GM20431 (cell line): ENCODE data around the gene CRYBG2.
"Not testable (repeated sequence)": the region's sequence is repeated elsewhere in the genome, so short reads cannot be mapped to it uniquely, and the experiment has no call there.

Experiments used
- in situ Hi-C: fragments of 300-500 bp; cut with MseI, MboI; formaldehyde crosslinking; loops from one replicate; pipeline ENCODE4 v1.15.0; 2020; ENCODE audit warnings: low sequenced_read_pairs; ENCODE audit not compliant: unreplicated experiment

The CRYBG2 gene

GRCh38 chr1:26350701-26351589 is 3.0 kb downstream of the CRYBG2 start:
- in situ Hi-C loops: no loop called here

GRCh38 chr1:26350343-26350700 is 3.6 kb downstream of the CRYBG2 start:
- in situ Hi-C loops: no loop called here

- in situ Hi-C loops: no loop called here
These were observed 4.1 kb downstream of the CRYBG2 start for GRCh38 chr1:26349877-26350244.

- in situ Hi-C loops: no loop called here
These were observed 4.6 kb downstream of the CRYBG2 start for GRCh38 chr1:26349188-26349876.

GRCh38 chr1:26346274-26347033 is 7.5 kb downstream of the CRYBG2 start:
- in situ Hi-C loops: no loop called here

GRCh38 chr1:26345718-26346117 is 8.2 kb downstream of the CRYBG2 start:
- in situ Hi-C loops: no loop called here

GRCh38 chr1:26344147-26344920 is 9.6 kb downstream of the CRYBG2 start:
- in situ Hi-C loops: no loop called here

GRCh38 chr1:26340047-26340481 is 13.9 kb downstream of the CRYBG2 start:
- in situ Hi-C loops: no loop called here

GRCh38 chr1:26338670-26339069 is 15.3 kb downstream of the CRYBG2 start:
- in situ Hi-C loops: no loop called here

- in situ Hi-C loops: no loop called here
These were observed 16.3 kb downstream of the CRYBG2 start for GRCh38 chr1:26337625-26338024.

- in situ Hi-C loops: no loop called here
These were observed 16.8 kb downstream of the CRYBG2 start for GRCh38 chr1:26337206-26337535.

- in situ Hi-C loops: no loop called here
These were observed 17.3 kb downstream of the CRYBG2 start for GRCh38 chr1:26336477-26337205.

GRCh38 chr1:26335774-26336476 is 18.0 kb downstream of the CRYBG2 start:
- in situ Hi-C loops: no loop called here

GRCh38 chr1:26333312-26333711 is 20.6 kb downstream of the CRYBG2 start:
- in situ Hi-C loops: not testable (repeated sequence)

- in situ Hi-C loops: no loop called here
These were observed 23.7 kb downstream of the CRYBG2 start for GRCh38 chr1:26330276-26330675.

GRCh38 chr1:26329380-26329779 is 24.6 kb downstream of the CRYBG2 start:
- in situ Hi-C loops: not testable (repeated sequence)

GRCh38 chr1:26328597-26328996 is 25.3 kb downstream of the CRYBG2 start:
- in situ Hi-C loops: no loop called here

- in situ Hi-C loops: no loop called here
These were observed 26.0 kb downstream of the CRYBG2 start for GRCh38 chr1:26327956-26328362.

GRCh38 chr1:26324550-26324949 is 29.4 kb downstream of the CRYBG2 start:
- in situ Hi-C loops: loop anchor here (5.0 kb wide), 1 partner anchor 42 kb away; the partner anchor contains the start of gene SH3BGRL3
